GM21423 (cell line): ENCODE measurements around the gene P2RY14.

ENCODE experiments used
- ATAC-seq: cut with Tn5 transposase; IDR thresholded peaks from one replicate; pipeline ENCODE4 v1.9.1; 2021; ENCODE audit warnings: mild to moderate bottlenecking, moderate library complexity; ENCODE audit not compliant: unreplicated experiment

Gene P2RY14

GRCh38 chr3:151191095-151191494 is 87.2 kb downstream of the P2RY14 start:
- ATAC-seq = no peak

- no peak for ATAC-seq
Observed at GRCh38 chr3:151183265-151183671, 95.1 kb downstream of the P2RY14 start.

DNA sequence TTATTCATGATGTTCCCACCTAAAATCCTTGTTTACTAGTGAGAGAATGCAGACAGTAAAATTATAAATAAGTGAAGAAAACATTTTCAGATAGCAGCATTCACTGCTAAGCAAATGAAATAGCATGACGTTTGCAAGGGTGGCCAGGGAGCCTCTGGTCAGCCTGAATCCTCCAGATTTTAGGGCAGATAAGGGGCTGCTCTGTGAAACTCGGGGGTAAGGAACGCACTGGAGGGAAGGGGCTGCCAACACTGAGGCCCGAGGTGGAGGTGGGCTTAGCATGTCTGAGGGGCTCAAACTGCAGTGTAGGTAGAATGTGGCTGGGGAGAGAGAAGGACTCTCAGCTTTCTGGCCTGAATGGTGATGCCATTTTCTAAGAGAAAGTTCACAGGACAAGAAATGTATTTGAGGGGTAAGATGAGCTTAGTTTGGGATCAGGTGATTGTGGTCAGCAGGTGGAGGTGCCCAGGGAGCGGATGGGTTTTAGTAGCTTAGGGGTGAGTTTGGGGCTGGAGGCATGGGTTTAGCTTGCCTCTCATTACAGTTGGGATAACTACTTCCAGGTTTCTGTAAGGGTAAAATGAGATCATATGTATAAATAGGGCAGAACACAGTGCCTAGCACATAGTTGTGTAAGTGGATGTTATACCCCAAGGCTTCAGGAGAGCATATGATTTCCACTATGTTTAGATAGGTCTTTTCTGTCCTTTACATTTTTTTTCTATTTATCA is 95.8 kb downstream of the P2RY14 start:
- ATAC-seq = no peak

DNA sequence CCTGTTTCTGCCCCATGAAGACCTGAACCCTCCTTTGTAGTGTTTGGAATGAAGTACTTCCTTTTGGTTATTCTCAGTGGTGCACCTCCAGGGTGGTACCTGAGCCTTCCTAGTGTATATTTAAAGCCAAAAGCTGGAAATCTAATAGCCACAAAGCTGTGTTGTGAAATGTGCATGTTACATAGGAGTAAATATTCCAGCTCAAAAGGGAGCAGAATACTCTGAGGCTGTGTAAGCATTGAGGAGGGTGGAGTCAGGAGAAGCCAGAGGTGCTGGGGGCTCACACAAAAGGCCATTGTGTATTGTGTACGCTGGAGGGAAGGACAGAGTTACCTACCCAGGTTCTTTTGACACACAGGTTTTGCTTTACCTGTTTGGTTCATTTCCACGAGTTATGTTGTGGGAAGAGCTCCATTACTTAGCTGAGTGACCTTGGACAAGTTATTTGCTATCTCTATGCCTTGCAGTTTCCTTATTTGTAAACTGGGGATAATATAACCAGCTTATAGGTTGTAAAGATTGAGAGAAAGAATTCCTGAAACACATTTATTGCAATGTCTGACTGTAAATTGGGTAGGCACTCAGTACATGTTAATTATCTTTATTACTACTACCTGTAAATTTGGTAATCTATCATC is 100.0 kb downstream of the P2RY14 start:
- no peak for ATAC-seq

GRCh38 chr3:151175952-151176351 is 102.4 kb downstream of the P2RY14 start:
- ATAC-seq = no peak

DNA sequence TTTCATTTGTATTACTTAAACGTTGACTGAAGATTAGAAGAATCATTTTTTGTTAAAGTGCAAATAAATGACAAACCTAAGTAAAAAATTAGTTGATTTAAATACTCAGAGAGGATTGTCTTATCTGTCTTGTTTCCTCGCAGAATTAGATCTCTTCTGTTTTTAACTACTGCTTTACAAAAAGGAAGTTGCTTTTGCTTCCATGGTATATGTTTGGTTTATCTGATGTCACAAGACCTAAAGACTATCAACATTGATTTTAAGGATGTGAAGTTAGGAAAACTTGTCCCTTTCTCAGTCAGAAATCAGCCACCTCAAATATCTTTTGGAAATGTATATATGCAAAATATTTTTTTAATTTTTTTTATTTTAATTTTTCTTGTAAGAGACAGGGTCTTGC is 104.0 kb downstream of the P2RY14 start:
- ATAC-seq = no peak

DNA sequence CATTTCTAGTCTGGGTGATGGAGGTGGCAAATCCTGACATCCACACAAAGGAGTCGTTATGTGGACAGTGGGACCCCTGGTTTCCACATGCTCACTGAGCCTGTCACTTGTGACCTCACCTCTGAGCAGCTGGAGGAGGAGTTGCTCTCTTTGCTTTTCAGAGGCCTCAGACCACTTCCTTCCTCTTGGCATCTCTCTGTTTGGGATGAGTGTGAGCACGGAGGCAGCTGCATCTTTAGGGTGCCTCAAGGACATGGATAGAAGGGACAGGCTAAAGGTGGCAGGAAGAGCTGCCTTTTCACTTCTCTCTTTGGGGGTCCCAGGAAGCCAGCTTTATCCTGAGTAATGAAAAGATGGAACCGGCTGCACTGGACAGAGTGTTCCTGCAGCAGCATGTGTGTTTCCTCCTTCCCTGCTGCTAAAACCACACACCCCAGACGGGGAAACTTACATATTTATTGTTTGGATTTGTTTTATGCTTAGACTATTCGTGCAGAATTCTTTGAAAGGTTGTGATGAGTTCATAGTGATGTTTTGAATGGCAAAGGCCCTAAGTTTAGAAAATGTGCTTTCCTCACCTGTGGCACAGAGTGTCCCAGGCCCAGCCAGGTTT is 107.1 kb downstream of the P2RY14 start:
- ATAC-seq = peak; percentile 68

- peak; percentile 26 for ATAC-seq
Observed at GRCh38 chr3:151169948-151170679, 108.2 kb downstream of the P2RY14 start.

DNA sequence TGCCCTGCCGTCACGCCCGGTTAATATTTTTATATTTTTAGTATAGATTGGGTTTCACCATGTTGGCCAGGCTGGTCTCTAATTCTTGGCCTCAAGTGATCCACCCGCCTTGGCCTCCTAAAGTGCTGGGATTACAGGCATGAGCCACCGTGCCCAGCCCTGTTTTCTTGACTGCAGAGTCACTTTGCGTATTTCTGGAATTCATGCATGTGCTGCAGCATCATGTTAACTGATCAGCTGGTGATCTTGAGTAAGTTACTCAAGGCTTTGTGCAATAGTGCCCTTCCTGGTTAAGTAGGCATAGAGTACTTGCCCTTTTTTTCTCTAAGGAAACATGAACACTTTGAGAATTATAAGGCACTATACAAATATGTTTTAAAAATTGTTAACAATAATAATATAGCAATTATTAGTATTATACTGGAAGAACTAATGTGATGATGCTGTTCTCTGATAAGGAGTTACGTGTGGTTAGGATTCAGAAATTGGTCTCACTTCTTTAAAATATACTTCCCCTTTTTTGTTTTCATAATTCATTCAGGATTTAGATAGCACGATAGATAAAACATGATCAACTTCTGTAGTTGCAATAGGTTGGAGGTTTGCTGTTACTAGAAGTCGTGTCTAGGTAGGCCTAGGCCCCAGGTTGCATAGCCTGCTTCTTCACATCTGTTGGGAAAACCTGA is 108.9 kb downstream of the P2RY14 start:
- peak; percentile 39 for ATAC-seq

- ATAC-seq = peak; percentile 40
Observed at GRCh38 chr3:151168269-151169094, 109.9 kb downstream of the P2RY14 start.

GRCh38 chr3:151166161-151166560 is 112.2 kb downstream of the P2RY14 start:
- no peak for ATAC-seq

DNA sequence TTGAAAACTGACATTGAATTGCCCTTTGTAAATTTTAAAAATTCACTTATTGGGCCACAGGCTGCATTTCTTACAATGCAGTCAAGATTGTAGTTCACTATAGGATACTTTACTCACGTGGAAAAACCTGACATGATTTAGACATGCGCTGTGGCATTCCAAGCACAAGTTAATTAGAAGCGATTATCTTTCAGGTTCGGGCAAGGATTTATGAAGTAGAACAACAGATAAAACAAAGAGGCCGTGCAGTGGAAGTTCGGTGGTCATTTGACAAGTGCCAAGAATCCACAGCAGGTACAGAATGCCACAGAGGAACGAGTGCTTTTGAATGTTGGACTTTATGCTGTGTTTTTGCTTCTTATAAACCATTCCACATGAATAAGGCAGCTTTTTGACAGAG is 113.1 kb downstream of the P2RY14 start:
- ATAC-seq = no peak
